Retina (tissue), 1 donor: ENCODE measurements around the gene RAC2.

ENCODE experiments used
- DNase-seq: peaks from one replicate; pipeline ENCODE4 v3.0.0-alpha.2; 2016

The RAC2 gene

DNA sequence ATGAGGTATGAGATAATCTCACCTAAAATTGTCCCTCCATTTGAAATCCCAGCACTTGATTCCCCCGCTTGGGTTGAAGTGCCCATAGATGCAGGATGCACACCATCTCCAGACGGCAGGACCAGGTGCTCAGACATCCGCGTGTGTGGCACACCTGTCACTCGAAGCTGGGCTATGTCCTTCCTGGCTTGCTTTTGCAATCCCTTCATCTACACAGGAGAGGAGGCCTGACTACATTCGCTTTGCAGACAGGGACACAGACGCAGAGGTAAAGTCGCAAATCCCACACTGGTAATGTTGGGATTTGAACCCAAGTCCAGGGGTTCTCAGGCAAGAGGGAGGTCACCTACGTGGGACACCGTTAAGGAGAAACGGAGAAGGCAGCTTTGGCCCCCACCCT is 31.1 kb upstream of the RAC2 start:
- no peak for DNase-seq

DNA sequence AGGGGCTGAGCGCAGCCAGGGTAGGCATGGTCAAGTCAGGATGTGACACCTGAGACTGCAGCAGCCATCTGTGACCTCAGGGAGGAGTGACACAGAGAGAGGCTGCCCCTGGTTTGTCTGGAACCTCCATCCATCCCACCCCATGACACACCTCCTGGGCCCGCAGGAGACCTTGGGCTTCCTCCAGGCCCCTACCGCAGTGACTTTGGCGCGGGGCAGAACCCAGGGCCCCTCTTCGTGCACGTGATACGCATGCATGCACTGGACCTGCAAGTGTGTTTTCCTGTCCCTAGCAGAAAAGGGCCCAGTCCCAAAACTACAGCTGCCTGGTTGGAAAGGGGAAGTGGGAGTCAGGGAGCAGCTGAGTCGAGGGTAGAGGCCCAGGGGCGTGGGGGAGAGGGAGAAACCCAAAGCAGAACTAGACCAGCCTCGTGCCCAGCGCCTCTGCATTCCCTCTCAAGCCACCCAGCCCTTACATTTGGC is 30.4 kb upstream of the RAC2 start:
- DNase-seq = no peak

DNA sequence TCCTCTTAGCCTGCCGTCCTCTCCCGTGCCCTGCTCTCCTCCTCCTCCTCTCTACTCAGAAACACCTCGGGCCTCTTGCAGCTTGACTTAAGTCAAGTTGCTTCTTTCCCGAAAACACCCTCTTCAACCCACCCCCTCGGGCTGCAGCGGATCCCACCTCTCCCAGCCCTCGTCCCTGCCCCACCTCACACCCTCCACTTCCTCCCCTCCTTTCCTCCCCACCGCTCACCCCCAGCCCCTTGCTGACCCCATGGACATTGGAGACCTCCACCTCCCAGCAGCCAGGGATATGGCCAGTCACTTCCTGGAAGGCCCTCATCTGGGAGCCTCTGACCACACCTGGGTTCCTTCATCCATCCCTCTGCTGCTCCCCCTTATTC is 29.8 kb upstream of the RAC2 start:
- DNase-seq = no peak

DNA sequence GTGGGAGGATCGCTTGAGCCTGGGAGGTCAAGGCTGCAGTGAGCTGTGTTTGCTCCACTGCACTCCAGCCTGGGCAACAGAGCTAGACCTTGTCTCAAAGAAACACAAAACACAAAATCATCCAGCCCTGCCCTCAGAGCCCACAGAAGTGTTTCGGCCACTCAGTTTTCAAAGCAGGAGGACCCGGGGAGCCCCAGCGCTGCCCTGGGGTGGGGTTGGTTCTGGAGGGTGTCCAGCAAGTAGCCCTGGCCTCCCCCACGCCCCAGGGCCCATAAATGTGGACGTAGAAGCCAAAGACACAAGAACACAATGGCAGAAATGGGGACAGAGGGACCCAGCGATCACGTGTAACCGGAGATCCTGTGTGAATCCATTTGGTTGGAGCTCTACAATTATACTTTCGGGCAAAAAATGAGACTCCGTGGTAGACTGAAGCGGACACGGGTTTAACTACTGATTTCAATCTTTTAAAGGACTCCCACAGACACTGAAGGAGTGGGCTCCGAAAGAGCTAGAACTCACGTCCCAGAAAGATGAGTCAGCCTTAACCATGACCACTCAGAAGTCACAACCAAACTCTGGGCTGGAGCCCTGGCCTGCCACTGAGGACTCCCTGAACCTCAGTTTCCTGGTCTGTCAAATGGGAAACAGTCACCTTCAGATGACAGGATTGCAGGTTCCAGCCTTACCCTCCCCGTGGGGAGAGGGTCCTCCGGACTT is 29.2 kb upstream of the RAC2 start:
- no peak for DNase-seq

DNA sequence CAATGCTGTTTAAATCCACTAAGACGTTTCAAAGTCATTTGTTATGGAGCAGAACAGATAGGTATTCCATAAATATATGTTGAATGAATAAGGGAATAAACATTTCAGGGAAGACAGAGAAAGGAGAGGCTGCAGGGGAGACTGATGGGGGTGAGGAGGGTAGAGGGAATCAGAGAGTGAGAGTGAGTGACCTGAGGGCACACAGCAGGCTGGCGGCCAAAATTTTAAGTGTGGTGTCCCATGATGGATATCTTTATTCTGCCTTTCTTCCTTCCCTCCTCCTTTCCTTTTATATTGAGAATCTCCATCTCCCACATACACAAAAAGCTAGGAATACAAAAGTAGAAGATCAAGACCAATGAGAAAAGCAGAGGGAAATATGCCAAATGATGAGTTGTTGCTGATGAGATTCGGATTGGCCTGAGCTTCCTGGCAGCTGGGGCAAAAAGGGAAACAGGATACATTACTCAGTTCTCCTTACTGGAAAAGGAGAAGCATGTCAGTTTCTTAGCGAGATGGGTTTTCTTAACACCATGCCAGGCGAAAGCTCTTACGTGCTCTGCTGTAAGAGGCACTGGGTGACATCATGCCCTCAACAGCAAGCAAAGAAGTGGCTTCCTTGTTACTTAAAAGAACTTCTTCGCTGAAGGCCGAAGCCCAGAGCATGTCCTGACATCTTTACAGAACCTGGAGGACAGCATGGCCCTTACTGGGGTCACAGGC is 27.0 kb upstream of the RAC2 start:
- DNase-seq = no peak

DNA sequence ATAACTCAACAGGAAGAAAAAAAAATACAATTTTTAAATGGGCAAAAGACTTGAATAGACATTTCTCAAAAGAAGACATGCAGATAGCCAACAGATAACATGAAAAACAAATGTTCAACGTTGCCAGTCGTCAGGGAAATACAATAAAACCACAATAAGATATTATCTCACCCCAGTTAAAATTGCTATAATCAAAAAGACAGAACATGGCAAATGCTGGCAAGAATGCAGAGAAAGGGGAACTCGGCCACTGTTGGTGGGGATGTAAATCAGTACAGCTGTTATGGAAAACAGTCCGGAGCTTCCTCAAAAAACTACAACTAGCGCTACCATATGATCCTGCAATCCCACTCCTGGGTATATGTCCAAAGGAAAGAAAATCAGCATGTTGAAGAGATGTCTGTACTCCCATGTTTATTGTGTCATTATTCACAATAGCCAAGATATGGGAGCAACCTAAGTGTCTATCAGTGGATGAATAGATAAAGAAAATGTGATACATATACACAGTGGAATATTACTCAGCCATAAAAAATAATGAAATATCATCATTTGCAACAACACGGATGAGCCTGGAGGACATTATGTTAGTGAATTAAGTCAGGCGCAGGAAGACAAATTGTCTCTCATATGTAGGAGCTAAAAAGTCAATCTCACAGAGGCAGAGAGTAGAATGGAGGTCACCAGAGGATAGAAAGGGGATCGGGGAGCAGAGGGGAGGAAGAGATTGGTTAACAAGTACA is 26.0 kb upstream of the RAC2 start:
- DNase-seq = no peak

DNA sequence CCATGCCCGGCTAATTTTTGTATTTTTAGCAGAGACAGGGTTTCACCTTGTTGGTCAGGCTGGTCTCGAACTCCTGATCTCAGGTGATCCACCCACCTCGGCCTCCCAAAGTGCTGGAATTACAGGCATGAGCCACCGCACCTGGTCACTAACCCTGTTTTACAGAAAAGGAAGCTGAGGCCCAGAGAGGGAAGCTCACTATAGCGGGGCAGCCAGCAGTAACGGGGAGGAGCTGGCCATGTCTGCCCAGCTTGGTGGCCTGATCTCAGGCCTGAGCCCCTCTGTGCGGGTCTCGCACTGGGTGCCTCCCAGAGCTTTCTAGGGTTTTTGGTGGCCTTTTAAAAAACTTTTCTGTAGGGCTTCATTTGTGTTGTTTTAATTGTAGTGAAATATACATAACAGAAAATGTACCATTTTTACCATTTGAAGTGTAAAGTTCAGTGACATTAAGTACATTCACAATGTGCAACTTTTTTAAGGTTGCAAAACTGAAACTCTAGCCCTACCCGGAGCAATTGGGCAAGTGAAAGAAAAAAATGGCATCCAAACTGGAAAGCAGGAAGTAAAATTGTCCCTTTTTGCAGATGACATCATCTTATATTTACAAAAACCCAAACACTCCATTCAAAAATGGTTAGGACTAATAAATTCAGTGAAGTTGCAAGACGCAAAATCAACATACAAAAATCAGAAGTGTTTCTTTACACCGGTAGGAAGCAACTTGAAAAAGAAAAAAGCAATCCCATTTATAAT is 23.8 kb upstream of the RAC2 start:
- no peak for DNase-seq

DNA sequence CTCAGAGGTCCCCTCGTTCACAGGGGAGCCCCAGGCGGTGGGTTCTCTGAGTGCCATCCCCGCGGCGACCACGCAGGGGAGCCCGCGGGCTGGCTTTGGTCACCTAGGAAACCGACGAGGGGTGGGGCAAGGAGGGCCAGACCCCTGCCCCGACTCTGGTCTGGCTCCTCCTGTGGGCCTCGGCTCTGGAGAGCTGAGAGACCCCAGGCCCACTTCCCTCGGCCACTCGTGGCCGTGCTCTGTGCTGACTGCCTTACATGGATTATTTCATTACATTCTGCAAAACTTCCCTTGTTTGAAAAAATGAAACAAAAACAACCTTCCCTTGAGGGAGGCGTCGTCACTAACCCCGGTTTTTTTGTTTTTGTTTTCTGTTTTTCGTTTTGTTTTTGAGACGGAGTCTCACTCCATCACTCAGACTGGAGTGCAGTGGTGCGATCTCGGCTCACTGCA is 23.1 kb upstream of the RAC2 start:
- peak; percentile 84 for DNase-seq

DNA sequence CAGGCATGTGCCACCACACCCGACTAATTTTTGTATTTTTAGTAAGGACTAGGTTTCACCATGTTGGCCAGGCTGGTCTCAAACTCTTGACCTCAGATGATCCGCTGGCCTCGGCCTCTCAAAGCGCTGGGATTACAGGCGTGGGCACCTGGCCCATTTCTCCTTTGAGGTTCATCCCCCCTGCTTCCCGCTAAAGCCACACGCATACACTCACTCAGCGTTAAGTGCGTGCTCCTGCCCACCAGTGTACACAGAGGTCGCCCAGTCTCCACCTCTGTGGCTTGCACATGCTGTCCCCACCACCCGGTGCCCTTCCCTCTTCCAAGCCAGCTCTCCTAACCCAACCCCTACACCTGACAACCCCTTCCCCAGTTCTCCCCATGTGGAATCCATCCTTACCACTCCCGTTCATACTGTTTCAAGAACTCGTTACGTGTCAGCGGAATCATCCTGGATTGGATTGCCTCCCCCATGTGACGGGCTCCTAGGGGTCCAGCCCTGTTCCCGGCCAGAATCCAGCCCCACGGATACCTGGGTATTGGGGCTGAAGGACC is 22.6 kb upstream of the RAC2 start:
- no peak for DNase-seq

DNA sequence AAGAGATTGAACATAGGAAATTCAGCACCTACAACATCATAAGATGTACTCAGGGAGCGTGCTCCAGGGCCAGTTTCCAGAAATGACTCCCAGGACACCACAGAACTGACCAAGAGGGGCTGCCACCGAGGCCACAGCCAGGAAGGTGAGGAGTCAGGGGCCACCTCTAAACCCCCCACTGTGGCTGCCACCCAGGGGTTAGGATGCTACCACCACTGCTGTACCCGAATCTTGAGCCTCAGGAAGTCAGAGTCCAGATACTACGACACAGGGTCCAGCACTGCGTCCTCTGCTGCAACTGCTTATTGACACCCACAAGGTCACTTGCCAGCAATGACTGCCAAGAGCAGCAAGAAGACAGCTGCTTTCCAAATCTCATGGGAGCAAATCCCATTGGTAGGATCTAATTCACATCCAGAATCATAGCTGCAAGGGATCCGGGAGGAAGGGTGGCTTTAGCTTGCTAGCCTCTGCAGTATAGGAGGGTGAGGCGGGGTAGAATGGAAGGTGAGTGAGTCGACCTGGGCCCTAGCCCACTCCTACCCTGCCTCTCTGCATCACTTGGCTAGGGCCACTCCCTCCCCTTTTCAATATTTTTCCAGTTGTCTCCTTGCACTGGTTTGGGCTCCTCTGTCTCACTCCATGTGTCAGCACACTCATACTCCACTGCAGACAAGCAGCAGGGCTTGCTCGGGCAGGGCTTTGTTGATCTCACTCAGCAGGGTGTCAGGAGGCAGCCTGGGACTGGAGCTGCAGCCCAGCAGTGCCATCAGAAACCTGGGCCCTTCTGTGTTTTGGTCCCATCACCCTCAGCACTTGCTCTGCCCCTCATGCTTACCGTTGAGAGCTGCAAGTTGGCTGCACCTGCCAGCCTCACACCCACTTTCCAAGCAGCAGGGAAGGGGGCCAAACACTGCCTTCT is 20.2 kb upstream of the RAC2 start:
- DNase-seq = no peak

DNA sequence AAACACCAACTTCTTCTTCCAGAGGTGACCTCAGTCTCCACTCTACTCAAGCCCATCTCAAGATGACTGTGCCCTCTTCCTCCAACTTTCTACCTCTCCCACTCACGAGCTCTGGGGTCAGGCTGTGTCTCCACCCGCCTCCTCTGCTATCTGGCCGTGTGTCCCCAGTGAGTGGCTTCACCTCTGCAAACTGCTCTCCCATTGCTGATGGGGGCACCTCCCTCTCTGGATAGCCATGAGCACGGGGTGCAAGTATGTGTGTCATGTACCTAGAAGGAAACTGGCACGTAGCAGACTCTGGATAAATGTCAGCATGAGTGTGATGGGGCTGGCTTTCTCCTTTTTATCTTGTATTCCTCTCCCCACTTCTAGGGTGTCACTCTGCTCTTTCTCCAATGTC is 18.3 kb upstream of the RAC2 start:
- no peak for DNase-seq

DNA sequence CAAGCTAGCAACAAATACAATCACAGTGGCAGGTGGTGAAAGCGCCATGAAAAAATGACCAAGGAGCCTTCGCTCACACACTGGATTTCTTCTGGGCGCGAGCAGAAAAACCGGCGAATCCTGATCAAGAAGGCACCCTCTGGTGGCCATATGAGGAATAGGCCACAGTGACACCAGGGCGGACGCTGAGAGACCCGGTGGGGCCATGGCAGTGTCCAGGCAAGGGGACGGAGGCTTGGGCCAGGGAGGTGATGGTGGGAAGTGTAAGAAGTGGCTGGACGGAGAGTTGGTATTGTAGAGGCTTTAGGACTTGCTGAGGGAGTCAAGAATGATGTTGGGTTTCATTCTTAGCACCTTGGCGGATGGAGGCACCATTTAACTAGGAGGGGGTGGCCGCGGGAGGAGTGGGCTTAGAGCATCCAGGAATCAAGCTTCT is 16.9 kb upstream of the RAC2 start:
- peak; percentile 84 for DNase-seq

DNA sequence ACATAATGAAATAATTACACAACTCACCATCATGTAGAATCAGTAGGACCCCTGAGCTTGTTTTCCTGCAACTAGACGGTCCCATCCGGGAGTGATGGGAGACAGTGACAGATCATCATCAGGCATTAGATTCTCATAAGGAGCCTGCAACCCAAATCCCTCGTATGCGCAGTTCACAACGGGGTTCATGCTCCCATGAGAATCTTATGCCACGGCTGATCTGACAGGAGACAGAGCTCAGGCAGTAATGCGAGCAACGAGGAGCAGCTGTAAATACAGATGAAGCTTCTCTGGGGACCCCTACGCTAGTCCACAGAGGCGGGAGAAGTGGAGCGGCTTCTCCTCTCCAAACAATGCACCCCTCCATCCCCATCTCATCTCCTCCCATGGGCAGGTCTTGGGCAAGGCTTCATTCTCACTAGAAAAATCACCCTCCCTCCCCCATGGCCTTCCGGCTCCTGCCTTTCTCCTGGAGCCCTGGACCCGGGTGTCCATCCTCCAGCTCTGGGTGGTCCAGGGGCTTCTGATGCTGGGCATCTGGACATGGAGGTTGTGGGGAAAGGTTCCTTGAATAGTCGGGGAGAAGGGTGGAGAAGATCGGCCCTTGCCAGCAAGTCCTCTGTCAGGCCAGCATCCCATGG is 16.2 kb upstream of the RAC2 start:
- DNase-seq = peak; percentile 60

DNA sequence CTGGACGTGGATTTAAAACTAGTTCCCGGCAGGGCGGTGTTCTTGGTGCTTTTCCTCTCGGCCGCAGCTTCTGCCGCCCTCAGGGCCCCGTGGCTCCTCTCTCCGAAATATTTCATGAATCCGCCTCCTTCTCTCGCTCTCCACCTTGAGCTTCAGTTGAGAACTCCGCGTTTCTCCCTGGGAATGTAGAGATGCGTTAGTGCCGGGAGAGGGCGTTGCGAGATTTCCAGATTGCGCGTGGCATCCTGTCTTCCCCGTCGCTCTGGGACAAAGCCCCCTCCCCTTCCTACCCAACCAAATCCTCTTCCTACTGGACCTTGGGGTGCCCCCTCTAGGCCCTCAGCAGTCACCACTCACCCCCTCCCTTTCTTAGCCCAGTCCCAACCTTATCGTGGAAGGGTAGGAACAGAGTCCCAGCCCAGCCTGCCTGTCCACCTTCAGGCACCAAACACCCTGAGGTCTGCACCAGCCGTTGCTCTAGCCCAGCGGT is 15.5 kb upstream of the RAC2 start:
- peak; percentile 64 for DNase-seq

DNA sequence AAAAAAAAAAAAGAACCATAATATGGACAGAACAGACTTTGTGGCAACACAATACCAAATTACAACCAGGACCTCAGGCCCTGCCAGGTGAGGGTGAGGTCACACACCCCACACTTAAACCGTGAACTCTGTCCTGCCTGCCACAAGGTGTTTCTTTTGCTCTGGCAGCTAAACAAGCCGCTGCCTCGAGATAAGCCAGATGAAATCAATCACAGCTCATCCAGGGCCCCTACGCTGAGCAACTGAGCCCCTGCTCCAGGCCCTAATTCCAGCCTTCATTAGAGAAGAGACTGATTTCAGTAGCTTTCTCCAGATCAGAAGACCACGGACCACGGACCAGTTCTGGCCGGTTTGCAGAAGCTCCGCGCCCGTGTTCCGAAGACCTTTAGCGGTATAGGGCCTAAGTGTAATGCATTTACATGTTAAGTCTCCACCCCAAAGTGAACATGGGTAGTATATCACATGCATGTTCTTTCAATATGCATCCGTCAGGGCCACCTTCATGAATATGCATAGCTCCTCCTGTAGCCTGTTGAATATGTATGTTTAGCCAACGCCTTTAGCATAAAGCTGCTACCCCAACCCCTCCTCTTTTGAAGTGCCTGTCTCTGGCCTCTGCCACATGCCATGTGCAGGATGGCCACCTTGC is 14.8 kb upstream of the RAC2 start:
- DNase-seq = peak; percentile 25

DNA sequence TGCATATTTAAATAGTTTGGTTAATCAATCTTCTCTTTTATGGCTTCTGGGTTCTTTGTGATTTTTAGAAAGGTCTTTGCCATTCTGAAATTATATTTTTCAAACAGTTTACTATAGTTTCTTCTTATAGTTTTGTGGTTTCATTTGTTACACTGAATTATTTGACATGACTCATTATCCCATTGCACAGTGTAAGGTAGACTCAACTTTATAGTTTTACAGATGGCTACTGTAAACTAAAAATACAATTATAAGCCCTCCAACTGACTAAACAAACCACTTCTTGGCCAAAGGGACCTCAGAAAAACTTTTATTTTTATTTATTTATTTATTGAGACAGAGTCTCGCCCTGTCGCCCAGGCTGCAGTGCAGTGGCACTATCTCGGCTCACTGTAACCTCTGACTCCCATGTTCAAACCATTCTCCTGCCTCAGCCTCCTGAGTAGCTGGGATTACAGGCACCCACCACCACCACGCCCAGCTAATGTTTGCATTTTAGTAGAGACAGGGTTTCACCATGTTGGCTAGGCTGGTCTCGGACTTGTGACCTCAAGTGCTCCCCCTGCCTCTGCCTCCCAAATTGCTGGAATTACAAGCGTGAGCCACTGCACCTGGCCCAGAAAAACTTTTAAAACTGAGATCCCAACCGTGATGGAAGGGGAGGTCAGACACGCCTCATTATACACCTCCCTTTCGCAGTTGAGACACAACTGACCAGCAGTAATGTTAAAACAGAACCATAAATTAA is 14.1 kb upstream of the RAC2 start:
- no peak for DNase-seq

DNA sequence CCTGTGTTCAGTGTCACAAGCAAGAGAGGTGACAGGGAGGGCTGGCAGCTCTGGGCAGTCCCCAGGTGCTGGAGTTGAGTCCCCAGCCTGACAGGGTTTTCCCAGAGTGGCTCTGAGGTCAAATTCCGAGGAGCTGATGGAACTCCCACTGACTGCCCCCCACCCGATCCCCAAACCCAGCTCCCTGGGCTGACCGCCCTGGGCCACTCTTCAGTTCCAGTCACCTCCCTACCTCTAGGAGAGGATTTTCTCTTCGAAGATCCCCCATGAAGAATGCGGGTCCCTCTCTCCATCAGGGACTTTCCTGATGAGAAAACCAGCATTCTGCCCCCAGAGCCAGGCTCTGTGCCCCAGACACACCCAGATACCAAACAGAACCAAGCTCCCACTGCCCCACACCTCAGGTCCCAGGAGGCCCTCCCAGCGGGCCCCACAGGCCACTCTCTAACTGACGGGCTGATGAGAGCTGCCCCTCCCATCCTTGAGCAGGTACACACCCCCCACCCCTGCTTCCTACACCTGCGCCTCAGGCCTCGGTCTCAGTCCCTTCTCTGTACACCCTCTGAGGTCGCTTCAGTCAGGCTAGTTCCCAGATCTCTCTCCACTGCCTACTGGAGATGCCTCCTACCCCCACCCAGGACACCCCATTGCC is 12.1 kb upstream of the RAC2 start:
- no peak for DNase-seq

DNA sequence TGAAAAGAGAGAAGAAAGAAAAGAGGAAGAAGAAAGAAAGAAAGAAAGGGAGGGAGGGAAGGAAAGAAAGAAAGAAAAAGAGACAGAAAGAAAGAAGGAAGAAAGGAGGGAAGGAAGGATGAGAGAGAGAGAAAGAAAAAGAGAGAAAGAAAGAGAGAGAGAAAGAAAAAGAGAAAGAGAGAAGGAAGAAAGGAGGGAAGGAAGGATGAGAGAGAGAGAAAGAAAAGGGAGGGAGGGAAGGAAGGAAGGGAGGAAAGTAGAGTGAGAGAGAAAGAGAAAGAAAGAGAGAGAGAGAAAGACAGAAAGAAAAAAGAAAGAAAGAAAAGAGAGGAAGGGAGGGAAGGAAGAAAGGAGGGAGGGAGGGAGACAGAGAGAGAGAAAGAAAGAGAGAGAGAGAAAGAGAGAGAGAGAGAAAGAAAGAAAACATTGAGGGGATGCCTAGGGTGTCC is 11.5 kb upstream of the RAC2 start:
- DNase-seq = no peak

DNA sequence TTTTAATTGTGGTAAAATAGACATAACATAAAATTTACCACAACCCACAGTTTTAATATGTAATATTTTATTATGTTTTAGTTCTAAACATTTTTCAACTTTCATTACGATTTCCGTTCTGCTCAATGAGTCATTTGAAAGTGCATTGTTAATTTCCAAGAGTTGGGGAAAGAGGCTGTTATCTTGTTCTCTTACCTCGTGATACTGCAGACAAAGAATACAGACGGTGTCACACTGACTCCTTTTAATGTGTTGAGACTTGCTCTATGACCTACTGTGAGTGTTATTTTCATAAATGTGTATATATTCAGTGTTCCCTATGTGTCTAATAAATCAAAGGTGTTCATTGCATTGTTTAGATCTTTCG is 10.8 kb upstream of the RAC2 start:
- no peak for DNase-seq
